GM18870 (cell line): Measurements from ENCODE around the gene FAM25G.
"Not testable (repeated sequence)": the region's sequence is repeated elsewhere in the genome, so short reads cannot be mapped to it uniquely, and the experiment has no call there.

ENCODE experiments used
- ATAC-seq: cut with Tn5 transposase; IDR thresholded peaks from one replicate; pipeline ENCODE4 v1.9.1; 2021; ENCODE audit warnings: moderate library complexity; ENCODE audit not compliant: unreplicated experiment

The FAM25G gene

GRCh38 chr10:47465216-47465917 lies 26.1 kb downstream of the FAM25G start:
- not testable (repeated sequence) for ATAC-seq

GRCh38 chr10:47462577-47463358 lies 28.7 kb downstream of the FAM25G start:
- ATAC-seq = not testable (repeated sequence)

- not testable (repeated sequence) for ATAC-seq
Observed at GRCh38 chr10:47461261-47461687, 30.2 kb downstream of the FAM25G start.

- ATAC-seq = no peak
Observed at GRCh38 chr10:47458466-47459154, 32.9 kb downstream of the FAM25G start.

- ATAC-seq = no peak
Observed at GRCh38 chr10:47457826-47458225, 33.7 kb downstream of the FAM25G start.

- ATAC-seq = no peak
Observed at GRCh38 chr10:47457528-47457820, 34.0 kb downstream of the FAM25G start.

GRCh38 chr10:47456794-47457527 lies 34.5 kb downstream of the FAM25G start:
- no peak for ATAC-seq

- no peak for ATAC-seq
Observed at GRCh38 chr10:47456079-47456785, 35.3 kb downstream of the FAM25G start.

- ATAC-seq = not testable (repeated sequence)
Observed at GRCh38 chr10:47455350-47456078, 36.0 kb downstream of the FAM25G start.

GRCh38 chr10:47454780-47455058 lies 36.8 kb downstream of the FAM25G start:
- ATAC-seq = no peak

- ATAC-seq = no peak
Observed at GRCh38 chr10:47454008-47454779, 37.3 kb downstream of the FAM25G start.

- ATAC-seq = no peak
Observed at GRCh38 chr10:47453141-47454007, 38.1 kb downstream of the FAM25G start.

GRCh38 chr10:47452495-47453140 lies 38.9 kb downstream of the FAM25G start:
- no peak for ATAC-seq

- no peak for ATAC-seq
Observed at GRCh38 chr10:47451998-47452494, 39.5 kb downstream of the FAM25G start.

- no peak for ATAC-seq
Observed at GRCh38 chr10:47451273-47451997, 40.1 kb downstream of the FAM25G start.

GRCh38 chr10:47450442-47450841 lies 41.1 kb downstream of the FAM25G start:
- ATAC-seq = no peak

GRCh38 chr10:47449979-47450378 lies 41.5 kb downstream of the FAM25G start:
- no peak for ATAC-seq
